Lower lobe of right lung (tissue), 2 donors: ENCODE measurements around the gene REEP3. TPM values are rescaled to one million over a fixed set of nuclear protein-coding genes. Genes with fewer than 3 reads are reported as not detected.

Experiments used
- ATAC-seq, 2 donors: fragments of 200-7000 bp; cut with Tn5 transposase; one replicate each; pipeline ENCODE4 v1.9.1; 2020 to 2022; ENCODE audit warnings: mild to moderate bottlenecking in 2 of 2, moderate library complexity in 2 of 2
- DNase-seq: peaks from one replicate; pipeline ENCODE4 v3.0.0-alpha.2; 2020
- H3K27ac ChIP-seq: fragments of 200-600 bp; one replicate; pipeline ENCODE4 v1.8.0; 2022
- H3K27me3 ChIP-seq: fragments of 200-600 bp; one replicate; pipeline ENCODE4 v1.8.0; 2022; ENCODE audit warnings: low read depth
- H3K36me3 ChIP-seq: fragments of 200-600 bp; one replicate; pipeline ENCODE4 v1.8.0; 2022; ENCODE audit warnings: mild to moderate bottlenecking
- H3K4me1 ChIP-seq: fragments of 200-600 bp; one replicate; pipeline ENCODE4 v1.8.0; 2022
- H3K4me3 ChIP-seq: fragments of 200-600 bp; one replicate; pipeline ENCODE4 v1.8.0; 2022; ENCODE audit warnings: mild to moderate bottlenecking
- H3K9me3 ChIP-seq: fragments of 200-600 bp; one replicate; pipeline ENCODE4 v1.8.0; 2022
- CTCF ChIP-seq: fragments of 200-600 bp; IDR thresholded peaks from one replicate; pipeline ENCODE4 v1.8.0; 2022; ENCODE audit warnings: antibody characterized with exemption, mild to moderate bottlenecking
- intact Hi-C: fragments of 100-400 bp; cut with DNase I; formaldehyde crosslinking; loops from one replicate; pipeline ENCODE4 v1.11.0; 2022
- total RNA-seq: library from RNA; stranded (reverse); fragmentation: NEBNext Ultra II Directional; extraction: Animal tissue kit (Norgen Biotek cat#: 25700); gene quantifications from one replicate; pipeline ENCODE4 v1.2.1, GENCODE V29; 2021
- donor health status: DM: no; HTN: yes; CAD: no; lungs with severe emphysema.

Gene REEP3
- total RNA-seq, 1 donor from 2014 or later = 50.9 TPM

GRCh38 chr10:63501954-63502353, 19.2 kb upstream of the REEP3 start:
- H3K36me3 ChIP-seq = no peaks in the 10 kb centered on the region
- no peak for TF ChIP-seq CTCF
- no peak overlapping the region for H3K4me3 ChIP-seq
- DNase-seq (no peak), ATAC-seq (no peak)
- no peaks in the 10 kb centered on the region for H3K27me3 ChIP-seq
- peaks cover 8% of the 10 kb centered on the region for H3K4me1 ChIP-seq
- intact Hi-C loops = no loop called here
- H3K9me3 ChIP-seq = no peaks in the 10 kb centered on the region
- no peak overlapping the region for H3K27ac ChIP-seq

DNA sequence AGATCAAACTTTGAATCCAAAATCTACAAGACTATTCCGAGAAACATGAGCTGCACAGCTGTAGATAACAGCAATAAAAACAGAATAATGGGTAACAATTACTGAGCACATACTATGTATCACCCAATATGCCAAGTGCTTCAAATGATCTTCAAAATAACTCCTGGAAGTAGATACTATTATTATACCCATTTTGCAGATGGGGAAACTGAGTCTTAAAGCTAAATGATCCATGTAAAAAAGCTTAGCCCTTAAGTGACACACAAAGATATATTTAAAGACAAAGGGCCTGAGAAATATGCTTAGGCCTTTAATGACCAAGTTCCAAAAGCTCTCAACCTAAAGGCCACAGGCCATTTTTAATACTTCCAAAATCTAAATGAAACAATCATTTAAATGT, 18.4 kb upstream of the REEP3 start:
- Histone ChIP-seq H3K4me3 (no peak overlapping the region), H3K27ac (no peak overlapping the region), H3K9me3 (no peaks in the 10 kb centered on the region), H3K4me1 (peaks cover 8% of the 10 kb centered on the region), H3K36me3 (no peaks in the 10 kb centered on the region), H3K27me3 (no peaks in the 10 kb centered on the region)
- ATAC-seq = no peak
- no peak for DNase-seq
- no peak for TF ChIP-seq CTCF
- intact Hi-C loops = no loop called here

GRCh38 chr10:63503395-63503794, 17.8 kb upstream of the REEP3 start:
- Histone ChIP-seq H3K4me3 (no peak overlapping the region), H3K9me3 (no peaks in the 10 kb centered on the region), H3K4me1 (peaks cover 8% of the 10 kb centered on the region), H3K27ac (no peak overlapping the region), H3K27me3 (no peaks in the 10 kb centered on the region), H3K36me3 (no peaks in the 10 kb centered on the region)
- DNase-seq (no peak), ATAC-seq (no peak)
- intact Hi-C loops = no loop called here
- no peak for TF ChIP-seq CTCF

DNA sequence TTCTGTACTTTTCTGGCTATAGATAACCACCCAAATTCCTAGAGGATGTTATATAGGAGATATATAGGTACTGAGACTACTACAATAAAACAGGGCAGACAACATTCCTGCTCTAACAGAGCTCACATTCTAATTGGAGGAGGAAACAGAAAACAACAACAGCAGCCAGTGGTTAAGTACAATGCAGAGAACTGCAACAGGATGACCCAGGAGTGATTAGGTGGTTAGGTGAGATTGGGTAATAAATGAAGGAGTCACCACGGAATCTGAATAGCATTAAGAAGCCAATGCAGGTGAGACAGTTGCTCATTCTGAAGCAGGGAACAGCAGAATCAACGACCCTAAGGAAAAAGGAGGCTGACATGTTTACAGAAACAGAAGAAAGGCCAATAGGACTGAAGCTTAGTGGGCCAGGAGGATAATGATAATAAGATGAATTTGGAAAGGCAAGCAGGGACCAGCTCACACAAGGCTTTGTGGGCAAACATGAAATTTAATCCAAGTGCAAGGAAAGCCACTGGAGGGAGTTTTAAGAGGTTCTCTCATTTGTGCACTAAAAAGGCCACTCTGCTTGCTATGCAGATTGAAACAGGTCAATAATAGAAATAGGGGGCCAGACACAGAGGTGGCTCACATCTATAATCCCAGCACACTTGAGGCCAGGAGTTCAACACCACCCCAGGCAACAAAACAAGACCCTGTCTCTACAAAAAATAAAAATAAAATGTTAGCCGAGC, 16.9 kb upstream of the REEP3 start:
- H3K27me3 ChIP-seq = no peaks in the 10 kb centered on the region

DNA sequence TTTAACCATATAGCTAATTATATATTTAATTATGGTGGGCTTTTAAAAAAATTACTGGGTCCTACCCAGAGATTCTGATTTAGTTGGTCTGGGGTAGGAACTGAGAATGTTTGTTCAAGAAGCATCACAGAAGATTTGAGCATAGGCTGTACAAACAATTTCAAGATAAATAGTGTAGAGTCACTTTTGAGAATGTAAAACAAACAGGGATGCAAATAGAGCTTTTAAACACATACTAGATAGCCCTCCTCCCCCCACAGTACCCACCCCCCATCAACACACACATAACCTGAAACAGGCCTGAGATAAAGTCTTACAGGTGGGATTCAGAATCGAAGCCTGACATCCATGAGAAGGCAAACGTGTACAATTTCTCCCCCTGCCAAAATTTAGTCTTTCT, 15.6 kb upstream of the REEP3 start:
- H3K36me3 ChIP-seq = no peaks in the 10 kb centered on the region
- no peak for TF ChIP-seq CTCF
- intact Hi-C loops = no loop called here
- no peaks in the 10 kb centered on the region for H3K27me3 ChIP-seq
- no peak for DNase-seq
- no peak for ATAC-seq
- H3K4me1 ChIP-seq = peaks cover 8% of the 10 kb centered on the region
- H3K27ac ChIP-seq = no peak overlapping the region
- H3K9me3 ChIP-seq = no peaks in the 10 kb centered on the region
- no peak overlapping the region for H3K4me3 ChIP-seq

More for the DNA sequence above, 16.9 kb upstream of the REEP3 start:
- no peak for DNase-seq
- ATAC-seq = no peak
- TF ChIP-seq CTCF = no peak
- H3K4me1 ChIP-seq = peaks cover 8% of the 10 kb centered on the region
- no peak overlapping the region for H3K4me3 ChIP-seq
- H3K36me3 ChIP-seq = no peaks in the 10 kb centered on the region
- intact Hi-C loops = no loop called here
- H3K9me3 ChIP-seq = no peaks in the 10 kb centered on the region
- H3K27ac ChIP-seq = no peak overlapping the region
